ENCODE results near the gene LUC7L.
A peak's percentile ranks its signal among the peaks of the same experiment; 100 is the strongest.
"Not testable (repeated sequence)": the region's sequence is repeated elsewhere in the genome, so short reads cannot be mapped to it uniquely, and the experiment has no call there.

Gene LUC7L

DNA sequence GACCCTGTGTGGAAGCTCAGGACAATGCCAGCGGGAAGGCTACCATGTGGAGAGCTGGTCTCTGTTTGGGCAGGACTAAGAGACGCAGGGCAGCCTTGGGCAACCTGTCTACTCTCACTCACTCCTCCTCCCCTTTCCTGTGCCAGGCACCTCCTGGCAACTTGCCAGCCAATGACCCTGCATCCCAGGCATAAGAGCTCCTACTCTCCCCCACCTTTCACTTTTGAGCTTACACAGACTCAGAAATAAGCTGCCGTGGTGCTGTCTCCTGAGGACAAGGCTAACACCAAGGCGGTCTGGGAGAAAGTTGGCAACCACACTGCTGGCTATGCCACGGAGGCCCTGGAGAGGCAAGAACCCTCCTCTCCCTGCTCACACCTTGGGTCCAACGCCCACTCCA is 60.8 kb downstream of the LUC7L start:
- no peak overlapping the region for H3K4me3 ChIP-seq (ENCODE audit: low read depth, low read length)
- no peaks in the 10 kb centered on the region for H3K36me3 ChIP-seq (ENCODE audit: control insufficient read depth, insufficient read depth, low read length)
- H3K4me1 ChIP-seq (ENCODE audit: control insufficient read depth, insufficient read depth, low read length) = peaks cover 15% of the 10 kb centered on the region
- H3K27ac ChIP-seq (ENCODE audit: low read depth, low read length) = no peak overlapping the region
- H3K27me3 ChIP-seq (ENCODE audit: control insufficient read depth, insufficient read depth, low read length) = peaks cover 78% of the 10 kb centered on the region
- H3K9ac ChIP-seq (ENCODE audit: low read depth, low read length) = no peak overlapping the region
- no peaks in the 10 kb centered on the region for H3K9me3 ChIP-seq (ENCODE audit: control insufficient read depth, insufficient read depth, low read length)

DNA sequence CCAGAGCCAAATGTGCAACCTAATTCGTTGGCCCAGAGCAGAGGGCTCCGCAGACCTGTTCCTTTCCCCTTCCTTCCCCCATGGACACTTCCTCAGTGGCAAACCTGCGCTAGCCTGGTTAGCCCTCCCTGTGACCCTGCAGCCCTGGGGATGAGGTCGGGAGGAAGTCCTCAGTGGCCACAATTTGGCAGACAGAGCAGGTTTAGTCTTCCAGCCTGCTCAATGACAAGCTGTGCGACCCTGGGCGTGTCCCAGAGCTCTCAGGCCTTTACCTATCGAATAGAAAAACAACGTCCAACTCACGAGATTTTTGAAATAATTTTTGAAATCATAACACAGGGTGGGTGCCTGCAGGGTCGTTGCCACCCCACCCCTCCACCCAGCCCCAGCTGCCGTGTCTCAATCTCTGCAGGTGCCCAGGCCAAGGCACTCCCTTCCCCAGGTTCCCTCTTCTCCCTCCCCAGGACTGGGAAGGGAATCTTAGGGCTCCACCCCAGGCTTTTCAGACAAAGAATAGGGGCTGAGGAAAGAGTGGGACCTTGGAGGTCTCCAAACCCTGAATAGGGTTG is 62.0 kb downstream of the LUC7L start:
- no peak overlapping the region for H3K27ac ChIP-seq (ENCODE audit: low read depth, low read length)
- no peak overlapping the region for H3K9ac ChIP-seq (ENCODE audit: low read depth, low read length)
- H3K36me3 ChIP-seq (ENCODE audit: control insufficient read depth, insufficient read depth, low read length) = no peaks in the 10 kb centered on the region
- H3K4me1 ChIP-seq (ENCODE audit: control insufficient read depth, insufficient read depth, low read length) = peaks cover 15% of the 10 kb centered on the region
- H3K27me3 ChIP-seq (ENCODE audit: control insufficient read depth, insufficient read depth, low read length) = peaks cover 80% of the 10 kb centered on the region
- no peaks in the 10 kb centered on the region for H3K9me3 ChIP-seq (ENCODE audit: control insufficient read depth, insufficient read depth, low read length)
- H3K4me3 ChIP-seq (ENCODE audit: low read depth, low read length) = no peak overlapping the region; the same call in 1 of the 2 replicates

DNA sequence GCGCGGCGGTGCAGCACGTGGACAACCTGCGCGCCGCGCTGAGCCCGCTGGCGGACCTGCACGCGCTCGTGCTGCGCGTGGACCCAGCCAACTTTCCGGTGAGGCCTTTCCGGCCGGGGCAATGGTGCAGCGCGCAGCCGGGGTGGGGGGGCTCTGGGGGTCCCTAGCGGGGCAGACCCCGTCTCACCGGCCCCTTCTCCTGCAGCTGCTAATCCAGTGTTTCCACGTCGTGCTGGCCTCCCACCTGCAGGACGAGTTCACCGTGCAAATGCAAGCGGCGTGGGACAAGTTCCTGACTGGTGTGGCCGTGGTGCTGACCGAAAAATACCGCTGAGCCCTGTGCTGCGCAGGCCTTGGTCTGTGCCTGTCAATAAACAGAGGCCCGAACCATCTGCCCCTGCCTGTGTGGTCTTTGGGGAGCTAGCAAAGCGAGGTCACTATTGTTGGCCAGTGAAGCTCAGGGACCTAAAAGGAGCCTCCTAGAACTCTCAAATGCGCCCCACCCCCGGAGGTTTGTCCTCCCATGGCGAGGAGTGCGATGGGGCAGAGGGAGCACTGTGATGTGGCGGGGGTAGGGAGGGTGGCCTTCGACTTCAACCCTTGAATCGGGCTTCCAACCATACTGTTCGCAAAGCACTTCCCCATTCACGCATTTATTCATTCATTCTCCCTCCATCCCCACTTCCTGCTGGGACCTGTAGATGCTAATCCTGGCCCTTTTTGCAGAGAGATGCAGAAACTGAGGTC is 62.7 kb downstream of the LUC7L start:
- Histone ChIP-seq H3K27me3 (ENCODE audit: control insufficient read depth, insufficient read depth, low read length) (peaks cover 74% of the 10 kb centered on the region), H3K9ac (ENCODE audit: low read depth, low read length) (no peak overlapping the region), H3K36me3 (ENCODE audit: control insufficient read depth, insufficient read depth, low read length) (no peaks in the 10 kb centered on the region), H3K4me1 (ENCODE audit: control insufficient read depth, insufficient read depth, low read length) (peaks cover 15% of the 10 kb centered on the region), H3K4me3 (ENCODE audit: low read depth, low read length) (peak overlapping the region; percentile 51; the same call in 1 of the 2 replicates), H3K9me3 (ENCODE audit: control insufficient read depth, insufficient read depth, low read length) (no peaks in the 10 kb centered on the region), H3K27ac (ENCODE audit: low read depth, low read length) (no peak overlapping the region)

DNA sequence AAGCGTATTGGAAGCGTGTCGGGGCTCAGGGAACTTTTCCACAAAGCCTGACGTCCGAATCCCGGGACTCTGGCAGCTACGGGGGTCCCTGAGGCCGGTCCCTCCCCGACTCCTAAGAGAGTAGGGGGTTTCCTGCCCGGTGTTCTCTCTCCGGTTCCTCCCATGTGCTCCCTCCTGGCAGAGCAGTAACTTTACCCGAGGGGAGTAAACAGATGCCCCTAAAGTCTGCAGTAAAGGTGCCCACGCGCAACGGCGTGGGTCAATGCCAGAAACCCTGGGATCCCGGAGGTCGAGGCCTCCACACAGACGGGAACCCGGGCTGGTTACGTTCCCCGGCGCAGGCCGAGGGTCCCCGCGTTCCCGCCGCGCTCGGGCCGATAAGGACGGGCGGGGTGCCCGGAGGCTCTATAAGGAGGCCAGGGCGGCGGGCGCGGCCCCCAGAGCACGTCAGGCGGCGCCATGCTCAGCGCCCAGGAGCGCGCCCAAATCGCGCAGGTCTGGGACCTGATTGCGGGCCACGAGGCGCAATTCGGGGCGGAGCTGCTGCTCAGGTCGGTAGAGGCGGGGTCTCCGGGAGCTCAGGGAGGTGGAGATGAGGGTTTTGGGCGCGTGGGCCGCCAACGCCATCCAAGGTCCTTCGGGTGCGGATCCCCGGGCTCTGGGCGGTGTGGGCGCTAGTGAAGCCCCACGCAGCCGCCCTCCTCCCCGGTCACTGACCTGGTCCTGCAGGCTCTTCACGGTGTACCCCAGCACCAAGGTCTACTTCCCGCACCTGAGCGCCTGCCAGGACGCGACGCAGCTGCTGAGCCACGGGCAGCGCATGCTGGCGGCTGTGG is 63.5 kb downstream of the LUC7L start, which contains the start of gene HBM:
TSS of gene HBM (plus strand) at position 440 of the 836 bp plus-strand sequence. CDS start at position 460, 20 bp downstream.
- Histone ChIP-seq H3K4me1 (ENCODE audit: control insufficient read depth, insufficient read depth, low read length) (peaks cover 15% of the 10 kb centered on the region), H3K27me3 (ENCODE audit: control insufficient read depth, insufficient read depth, low read length) (peaks cover 70% of the 10 kb centered on the region), H3K9me3 (ENCODE audit: control insufficient read depth, insufficient read depth, low read length) (no peaks in the 10 kb centered on the region), H3K4me3 (ENCODE audit: low read depth, low read length) (peak within 1 kb of the TSS; percentile 51), H3K36me3 (ENCODE audit: control insufficient read depth, insufficient read depth, low read length) (no peaks in the 10 kb centered on the region), H3K27ac (ENCODE audit: low read depth, low read length) (no peak within 1 kb of the TSS), H3K9ac (ENCODE audit: low read depth, low read length) (no peak within 1 kb of the TSS)

DNA sequence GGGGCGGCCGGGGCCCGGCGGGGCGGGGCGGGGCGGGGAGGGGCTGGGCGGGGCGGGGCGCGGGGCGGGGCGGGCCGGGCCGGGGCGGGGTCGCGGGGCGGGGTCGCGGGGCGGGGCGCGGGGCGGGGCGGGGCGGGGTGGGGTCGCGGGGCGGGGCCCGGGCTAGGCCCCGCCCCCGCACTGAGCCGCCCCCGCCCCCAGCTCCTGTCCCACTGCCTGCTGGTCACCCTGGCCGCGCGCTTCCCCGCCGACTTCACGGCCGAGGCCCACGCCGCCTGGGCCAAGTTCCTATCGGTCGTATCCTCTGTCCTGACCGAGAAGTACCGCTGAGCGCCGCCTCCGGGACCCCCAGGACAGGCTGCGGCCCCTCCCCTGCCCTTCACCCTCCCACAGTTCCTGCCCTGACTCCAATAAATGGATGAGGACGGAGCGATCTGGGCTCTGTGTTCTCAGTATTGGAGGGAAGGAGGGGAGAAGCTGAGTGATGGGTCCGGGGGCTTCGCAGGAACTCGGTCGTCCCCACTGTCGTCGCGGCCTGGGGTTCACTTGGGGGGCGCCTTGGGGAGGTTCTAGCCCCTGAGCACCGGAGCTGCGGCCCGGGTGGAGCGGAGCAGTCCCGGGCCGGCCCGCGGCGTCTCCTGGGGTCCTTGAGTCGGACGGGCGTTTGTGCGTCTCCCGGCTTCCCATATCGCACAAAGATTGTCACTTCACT is 64.3 kb downstream of the LUC7L start:
- peaks cover 64% of the 10 kb centered on the region for H3K27me3 ChIP-seq (ENCODE audit: control insufficient read depth, insufficient read depth, low read length)
- no peaks in the 10 kb centered on the region for H3K9me3 ChIP-seq (ENCODE audit: control insufficient read depth, insufficient read depth, low read length)
- H3K27ac ChIP-seq (ENCODE audit: low read depth, low read length) = no peak overlapping the region
- no peak overlapping the region for H3K9ac ChIP-seq (ENCODE audit: low read depth, low read length)
- peaks cover 15% of the 10 kb centered on the region for H3K4me1 ChIP-seq (ENCODE audit: control insufficient read depth, insufficient read depth, low read length)
- no peaks in the 10 kb centered on the region for H3K36me3 ChIP-seq (ENCODE audit: control insufficient read depth, insufficient read depth, low read length)
- peak overlapping the region; percentile 51 for H3K4me3 ChIP-seq (ENCODE audit: low read depth, low read length)

DNA sequence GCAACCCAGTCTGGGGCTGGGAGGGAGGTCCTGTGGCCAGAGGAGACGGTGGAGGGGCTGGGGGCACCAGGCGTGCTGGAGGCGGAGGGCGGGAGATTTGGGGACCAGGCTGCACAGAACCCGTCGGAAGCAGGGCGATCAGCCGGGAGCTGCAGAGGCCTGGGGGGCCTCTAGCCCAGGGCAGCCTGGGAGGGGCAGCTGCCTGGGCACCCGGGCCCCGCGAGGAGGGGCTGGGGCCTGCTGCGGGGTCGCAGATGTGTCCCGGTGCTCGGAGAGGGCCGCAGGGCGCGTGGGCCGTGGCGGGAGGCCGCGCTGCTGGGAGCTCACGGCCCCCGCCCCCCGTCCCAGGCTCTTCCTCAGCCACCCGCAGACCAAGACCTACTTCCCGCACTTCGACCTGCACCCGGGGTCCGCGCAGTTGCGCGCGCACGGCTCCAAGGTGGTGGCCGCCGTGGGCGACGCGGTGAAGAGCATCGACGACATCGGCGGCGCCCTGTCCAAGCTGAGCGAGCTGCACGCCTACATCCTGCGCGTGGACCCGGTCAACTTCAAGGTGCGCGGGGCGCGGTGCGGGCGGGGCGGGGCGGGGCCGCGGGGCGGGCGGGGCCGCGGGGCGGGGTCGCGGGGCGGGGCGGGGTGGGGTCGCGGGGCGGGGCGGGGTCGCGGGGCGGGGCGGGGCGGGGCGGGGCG is 65.0 kb downstream of the LUC7L start:
- not testable (repeated sequence) for H3K27ac ChIP-seq (ENCODE audit: low read depth, low read length); H3K36me3 ChIP-seq (ENCODE audit: control insufficient read depth, insufficient read depth, low read length); H3K4me3 ChIP-seq (ENCODE audit: low read depth, low read length); H3K9ac ChIP-seq (ENCODE audit: low read depth, low read length); H3K9me3 ChIP-seq (ENCODE audit: control insufficient read depth, insufficient read depth, low read length)
- peaks cover 11% of the 10 kb centered on the region for H3K4me1 ChIP-seq (ENCODE audit: control insufficient read depth, insufficient read depth, low read length)
- H3K27me3 ChIP-seq (ENCODE audit: control insufficient read depth, insufficient read depth, low read length) = peaks cover 62% of the 10 kb centered on the region

DNA sequence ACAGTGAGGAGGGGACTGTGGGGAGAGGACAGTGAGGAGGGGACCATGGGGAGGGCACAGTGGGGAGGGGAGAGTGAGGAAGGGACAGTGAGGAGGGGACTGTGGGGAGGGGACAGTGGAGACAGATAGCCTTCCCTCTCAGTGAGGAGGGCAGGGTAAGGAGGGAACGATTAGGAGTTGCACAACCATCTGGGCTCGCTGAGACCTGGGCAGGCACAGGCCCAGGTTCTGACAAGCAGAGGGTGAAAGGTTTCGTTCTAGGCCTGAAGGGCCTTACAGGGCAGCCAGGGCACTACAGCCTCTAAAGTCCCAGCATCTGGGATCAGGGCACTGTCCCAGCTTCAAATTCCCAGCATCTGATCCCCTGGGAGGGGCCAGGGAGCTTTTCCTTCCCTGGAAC is 65.6 kb downstream of the LUC7L start:
- H3K4me1 ChIP-seq (ENCODE audit: control insufficient read depth, insufficient read depth, low read length) = peaks cover 11% of the 10 kb centered on the region
- H3K27me3 ChIP-seq (ENCODE audit: control insufficient read depth, insufficient read depth, low read length) = peaks cover 60% of the 10 kb centered on the region
- H3K36me3 ChIP-seq (ENCODE audit: control insufficient read depth, insufficient read depth, low read length) = not testable (repeated sequence)

DNA sequence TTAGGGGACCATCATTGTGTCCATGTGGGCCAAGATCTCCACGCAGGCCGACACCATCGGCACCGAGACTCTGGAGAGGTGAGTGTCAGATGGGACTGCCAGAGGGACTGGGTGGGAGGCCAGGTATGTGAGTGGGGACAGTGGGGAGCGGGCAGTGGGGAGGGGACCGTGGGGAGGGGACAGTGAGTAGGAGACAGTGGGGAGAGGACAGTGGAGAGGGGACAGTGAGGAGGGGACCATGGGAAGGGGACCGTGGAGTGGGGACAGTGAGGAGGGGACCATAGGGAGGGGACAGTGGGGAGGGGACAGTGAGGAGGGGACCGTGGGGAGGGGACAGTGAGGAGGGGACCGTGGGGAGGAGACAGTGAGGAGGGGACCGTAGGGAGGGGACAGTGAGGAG is 66.1 kb downstream of the LUC7L start:
- not testable (repeated sequence) for H3K9me3 ChIP-seq (ENCODE audit: control insufficient read depth, insufficient read depth, low read length); H3K27ac ChIP-seq (ENCODE audit: low read depth, low read length); H3K9ac ChIP-seq (ENCODE audit: low read depth, low read length); H3K4me3 ChIP-seq (ENCODE audit: low read depth, low read length); H3K36me3 ChIP-seq (ENCODE audit: control insufficient read depth, insufficient read depth, low read length)
- Histone ChIP-seq H3K27me3 (ENCODE audit: control insufficient read depth, insufficient read depth, low read length) (peaks cover 57% of the 10 kb centered on the region), H3K4me1 (ENCODE audit: control insufficient read depth, insufficient read depth, low read length) (peaks cover 11% of the 10 kb centered on the region)

More for the DNA sequence above, 65.6 kb downstream of the LUC7L start:
- not testable (repeated sequence) for H3K4me3 ChIP-seq (ENCODE audit: low read depth, low read length); H3K27ac ChIP-seq (ENCODE audit: low read depth, low read length); H3K9ac ChIP-seq (ENCODE audit: low read depth, low read length); H3K9me3 ChIP-seq (ENCODE audit: control insufficient read depth, insufficient read depth, low read length)

DNA sequence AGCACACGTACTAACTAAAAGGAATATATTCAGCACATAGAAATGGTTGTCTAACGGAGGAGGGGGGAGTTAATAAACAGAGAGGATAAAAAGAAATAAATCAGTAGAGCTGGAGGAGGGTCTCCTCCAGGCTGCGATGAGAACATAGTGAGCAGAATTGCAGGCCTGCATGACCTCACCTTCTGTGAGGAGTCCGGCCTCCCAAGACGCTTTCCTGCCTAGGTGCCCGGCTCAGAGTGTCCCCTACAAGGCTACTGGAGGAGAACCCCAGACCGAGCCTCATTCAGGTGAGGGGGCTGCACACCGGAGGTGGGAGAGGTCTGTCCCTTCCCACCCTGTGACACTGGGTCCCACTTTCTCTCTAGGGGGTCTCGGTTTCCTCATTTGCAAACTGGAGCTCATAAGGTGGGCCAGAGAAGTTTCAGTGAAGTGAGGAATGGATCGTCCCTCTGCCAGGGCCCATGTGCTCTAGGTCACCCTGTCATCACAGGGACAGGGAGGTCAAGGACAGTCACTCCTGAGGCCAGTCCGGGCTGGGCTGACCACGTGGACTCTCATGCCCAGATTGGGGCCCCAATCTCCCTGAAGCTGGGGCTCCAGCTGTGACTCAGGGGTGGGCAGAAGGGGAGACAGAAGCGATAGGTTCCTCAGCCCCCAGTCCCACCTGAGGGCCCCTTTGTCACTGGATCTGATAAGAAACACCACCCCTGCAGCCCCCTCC is 66.8 kb downstream of the LUC7L start:
- Histone ChIP-seq H3K4me3 (ENCODE audit: low read depth, low read length) (no peak overlapping the region), H3K27ac (ENCODE audit: low read depth, low read length) (no peak overlapping the region), H3K9ac (ENCODE audit: low read depth, low read length) (no peak overlapping the region), H3K9me3 (ENCODE audit: control insufficient read depth, insufficient read depth, low read length) (no peaks in the 10 kb centered on the region), H3K4me1 (ENCODE audit: control insufficient read depth, insufficient read depth, low read length) (peaks cover 11% of the 10 kb centered on the region), H3K36me3 (ENCODE audit: control insufficient read depth, insufficient read depth, low read length) (no peaks in the 10 kb centered on the region), H3K27me3 (ENCODE audit: control insufficient read depth, insufficient read depth, low read length) (peaks cover 50% of the 10 kb centered on the region)
